Osteoblast (primary cell): ENCODE measurements around the gene UBTD2. TPM values are rescaled to one million over a fixed set of nuclear protein-coding genes. Genes with fewer than 3 reads are reported as not detected.
A peak's percentile ranks its signal among the peaks of the same experiment; 100 is the strongest.

Source experiments
- DNase-seq: peaks from one replicate; pipeline ENCODE4 v3.0.0; 2011; ENCODE audit warnings: low spot score, mixed read lengths; ENCODE audit not compliant: insufficient read length; ENCODE audit errors: missing footprints
- H2AFZ ChIP-seq: 2 replicates; pipeline ENCODE4 v1.6.0; 2011; ENCODE audit warnings: mild to moderate bottlenecking, low read length
- H3K27ac ChIP-seq: 2 replicates; pipeline ENCODE4 v1.5.1; 2011; ENCODE audit warnings: mild to moderate bottlenecking, low read depth, low read length, moderate library complexity
- H3K27me3 ChIP-seq: 2 replicates; pipeline ENCODE4 v1.6.0; 2012; ENCODE audit warnings: mild to moderate bottlenecking, control low read depth, inconsistent platforms, low read length, moderate library complexity; ENCODE audit not compliant: insufficient read depth
- H3K36me3 ChIP-seq: 2 replicates; pipeline ENCODE4 v1.5.1; 2011; ENCODE audit warnings: mild to moderate bottlenecking, low read length, control low read depth, moderate library complexity; ENCODE audit not compliant: insufficient read depth
- H3K4me1 ChIP-seq: 2 replicates; pipeline ENCODE4 v1.5.1; 2011; ENCODE audit warnings: mild to moderate bottlenecking, low read length, control low read depth, moderate library complexity; ENCODE audit not compliant: insufficient read depth
- H3K4me2 ChIP-seq: 2 replicates; pipeline ENCODE4 v1.6.0; 2011; ENCODE audit warnings: mild to moderate bottlenecking, low read length; ENCODE audit not compliant: insufficient read depth
- H3K4me3 ChIP-seq: fragments of 200-600 bp; sonication (generic); 3 replicates; pipeline ENCODE4 v1.5.1; 2012; ENCODE audit warnings: mild to moderate bottlenecking, low read length, inconsistent platforms; ENCODE audit not compliant: insufficient read depth
- H3K79me2 ChIP-seq: 2 replicates; pipeline ENCODE4 v1.6.0; 2012; ENCODE audit warnings: mild to moderate bottlenecking, low read length, control low read depth, inconsistent platforms; ENCODE audit not compliant: insufficient read depth
- H3K9me3 ChIP-seq: 2 replicates; pipeline ENCODE4 v1.5.1; 2011; ENCODE audit warnings: low read depth, low read length, control low read depth
- H4K20me1 ChIP-seq: 2 replicates; pipeline ENCODE4 v1.6.0; 2012; ENCODE audit warnings: mild to moderate bottlenecking, low read length, control low read depth; ENCODE audit not compliant: insufficient read depth
- CTCF ChIP-seq: IDR thresholded peaks from 2 replicates; pipeline ENCODE4 v1.5.1; 2011; ENCODE audit warnings: mild to moderate bottlenecking, low read depth, low read length, moderate library complexity; ENCODE audit errors: extremely low read depth
- total RNA-seq: library from RNA; depleted of rRNA; stranded (reverse); fragments of >200 nt; gene quantifications from 2 replicates; pipeline ENCODE4 v1.2.3, GENCODE V29; 2012

UBTD2 gene
- total RNA-seq, 1 donor, result 37.6 TPM

- no peak for TF ChIP-seq CTCF
- Histone ChIP-seq H4K20me1 (no peaks in the 10 kb centered on the region), H3K4me1 (peaks cover 27% of the 10 kb centered on the region), H3K27ac (no peak overlapping the region), H3K36me3 (no peaks in the 10 kb centered on the region), H3K9me3 (no peaks in the 10 kb centered on the region), H3K4me3 (no peak overlapping the region), H2AFZ (no peak overlapping the region), H3K79me2 (no peaks in the 10 kb centered on the region), H3K4me2 (no peak overlapping the region), H3K27me3 (no peaks in the 10 kb centered on the region)
- peak; percentile 92 for DNase-seq
These were observed 28.7 kb upstream of the UBTD2 start for GRCh38 chr5:172312286-172312685.

GRCh38 chr5:172311605-172312004 is 28.0 kb upstream of the UBTD2 start:
- Histone ChIP-seq H3K36me3 (no peaks in the 10 kb centered on the region), H3K4me3 (no peak overlapping the region), H3K27ac (no peak overlapping the region), H3K79me2 (no peaks in the 10 kb centered on the region), H3K9me3 (no peaks in the 10 kb centered on the region), H4K20me1 (no peaks in the 10 kb centered on the region), H3K27me3 (no peaks in the 10 kb centered on the region), H3K4me2 (no peak overlapping the region), H2AFZ (peak overlapping the region; percentile 42), H3K4me1 (peaks cover 27% of the 10 kb centered on the region)
- DNase-seq, result no peak
- no peak for TF ChIP-seq CTCF

- no peak overlapping the region for H3K4me2 ChIP-seq
- no peak for DNase-seq
- H3K4me3 ChIP-seq, result no peak overlapping the region
- no peaks in the 10 kb centered on the region for H3K27me3 ChIP-seq
- no peak for TF ChIP-seq CTCF
- H3K4me1 ChIP-seq, result peaks cover 26% of the 10 kb centered on the region
- no peak overlapping the region for H2AFZ ChIP-seq
- no peaks in the 10 kb centered on the region for H3K9me3 ChIP-seq
- no peak overlapping the region for H3K27ac ChIP-seq
- no peaks in the 10 kb centered on the region for H3K79me2 ChIP-seq
- no peaks in the 10 kb centered on the region for H3K36me3 ChIP-seq
- H4K20me1 ChIP-seq, result no peaks in the 10 kb centered on the region
These were observed 27.5 kb upstream of the UBTD2 start for GRCh38 chr5:172311026-172311425.

GRCh38 chr5:172305380-172305779 is 21.8 kb upstream of the UBTD2 start:
- H3K4me2 ChIP-seq, result no peak overlapping the region
- no peaks in the 10 kb centered on the region for H3K9me3 ChIP-seq
- H2AFZ ChIP-seq, result no peak overlapping the region
- no peak overlapping the region for H3K27ac ChIP-seq
- H4K20me1 ChIP-seq, result no peaks in the 10 kb centered on the region
- no peak for DNase-seq
- no peaks in the 10 kb centered on the region for H3K36me3 ChIP-seq
- H3K4me1 ChIP-seq, result peaks cover 4% of the 10 kb centered on the region
- no peaks in the 10 kb centered on the region for H3K79me2 ChIP-seq
- no peak overlapping the region for H3K4me3 ChIP-seq
- no peak for TF ChIP-seq CTCF
- no peaks in the 10 kb centered on the region for H3K27me3 ChIP-seq
